Frontal cortex (tissue), 4 donors: ENCODE data around the gene GAREM1. TPM values are rescaled to one million over a fixed set of nuclear protein-coding genes. Genes with fewer than 3 reads are reported as not detected.

Experiments
- DNase-seq, 2 donors: peaks; one replicate each; pipeline ENCODE4 v3.0.0; 2012; ENCODE audit warnings: low spot score in 2 of 2
- FAIRE-seq: peaks from 2 replicates; lab custom pipeline; 2012; peaks lifted over from hg19 to GRCh38; lab: Jason Lieb, UNC
- total RNA-seq: library from RNA; depleted of rRNA; stranded (reverse); fragments of >200 nt; gene quantifications from one replicate; pipeline ENCODE4 v1.2.3, GENCODE V29; 2014
- donor health status: control.
- donor health status: control.
- donor health status: control.

The GAREM1 gene
- total RNA-seq, 1 donor from 2014 or later, result 35.9 TPM

- DNase-seq, result no peak
- FAIRE-seq, result no peak
Observed at GRCh38 chr18:32429402-32429801, 41.3 kb downstream of the GAREM1 start.

- no peak for DNase-seq
- FAIRE-seq, result no peak
Observed at GRCh38 chr18:32427084-32427900, 43.4 kb downstream of the GAREM1 start.

GRCh38 chr18:32425466-32425865 lies 45.2 kb downstream of the GAREM1 start:
- no peak for FAIRE-seq
- DNase-seq, result no peak

GRCh38 chr18:32424696-32425095 lies 46.0 kb downstream of the GAREM1 start:
- DNase-seq, result no peak
- peak; percentile 72 for FAIRE-seq

- no peak for FAIRE-seq
- DNase-seq, result no peak
Observed at GRCh38 chr18:32422978-32423740, 47.5 kb downstream of the GAREM1 start.

- DNase-seq (no peak), FAIRE-seq (no peak)
Observed at GRCh38 chr18:32422201-32422600, 48.5 kb downstream of the GAREM1 start.

GRCh38 chr18:32420084-32420750 lies 50.5 kb downstream of the GAREM1 start:
- FAIRE-seq (no peak), DNase-seq (no peak)

GRCh38 chr18:32418148-32418547 lies 52.5 kb downstream of the GAREM1 start:
- DNase-seq, result no peak
- no peak for FAIRE-seq

GRCh38 chr18:32405588-32405987 lies 65.1 kb downstream of the GAREM1 start:
- DNase-seq (no peak), FAIRE-seq (no peak)

- DNase-seq (no peak), FAIRE-seq (no peak)
Observed at GRCh38 chr18:32401621-32402020, 69.1 kb downstream of the GAREM1 start.

- DNase-seq (no peak), FAIRE-seq (peak; percentile 48)
Observed at GRCh38 chr18:32393407-32393806, 77.3 kb downstream of the GAREM1 start.

- DNase-seq (no peak), FAIRE-seq (no peak)
Observed at GRCh38 chr18:32391126-32391525, 79.6 kb downstream of the GAREM1 start.

- FAIRE-seq, result no peak
- no peak for DNase-seq
Observed at GRCh38 chr18:32389858-32390257, 80.8 kb downstream of the GAREM1 start.

GRCh38 chr18:32389191-32389590 lies 81.5 kb downstream of the GAREM1 start:
- FAIRE-seq (no peak), DNase-seq (no peak)

GRCh38 chr18:32386471-32386870 lies 84.2 kb downstream of the GAREM1 start:
- no peak for FAIRE-seq

GRCh38 chr18:32383050-32383819 lies 87.4 kb downstream of the GAREM1 start:
- DNase-seq (no peak), FAIRE-seq (no peak)

More at GRCh38 chr18:32386471-32386870, 84.2 kb downstream of the GAREM1 start:
- DNase-seq, result no peak

GRCh38 chr18:32381761-32382160 lies 88.9 kb downstream of the GAREM1 start:
- no peak for DNase-seq
- FAIRE-seq, result no peak

GRCh38 chr18:32380559-32380958 lies 90.1 kb downstream of the GAREM1 start:
- FAIRE-seq (no peak), DNase-seq (no peak)

GRCh38 chr18:32379891-32380290 lies 90.8 kb downstream of the GAREM1 start:
- DNase-seq, result no peak
- no peak for FAIRE-seq

- no peak for FAIRE-seq
- DNase-seq, result no peak
Observed at GRCh38 chr18:32378705-32379104, 92.0 kb downstream of the GAREM1 start.
